ENCODE results near the gene TM9SF3.

TM9SF3 gene

DNA sequence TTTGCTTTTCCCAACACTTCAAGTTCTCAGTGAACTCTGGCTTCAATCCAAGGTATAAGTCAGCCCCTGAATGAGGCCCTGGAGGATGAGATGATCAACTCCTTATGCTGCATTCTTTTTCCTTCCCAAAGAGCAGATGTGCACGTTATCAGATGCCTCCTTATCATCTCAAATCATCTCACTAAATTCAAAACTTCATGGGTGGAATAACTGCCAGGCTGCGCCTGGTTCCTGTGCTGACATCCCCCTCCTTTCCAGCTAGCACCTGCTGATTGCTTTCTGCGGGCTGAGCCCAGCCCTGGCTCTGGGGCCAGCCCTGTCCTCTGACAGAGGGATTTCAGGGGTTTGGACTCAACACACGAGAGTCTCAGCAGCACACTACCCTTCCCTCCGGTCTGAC lies 118.0 kb downstream of the TM9SF3 start:
- Histone ChIP-seq H3K9ac (ENCODE audit: low read length) (no peak overlapping the region), H3K36me3 (ENCODE audit: control insufficient read depth, insufficient read depth, low read length) (no peaks in the 10 kb centered on the region), H3K4me1 (ENCODE audit: control insufficient read depth, insufficient read depth, low read length) (no peaks in the 10 kb centered on the region), H3K9me3 (ENCODE audit: control insufficient read depth, low read length) (no peaks in the 10 kb centered on the region), H3K4me3 (ENCODE audit: low read length) (no peak overlapping the region), H3K27me3 (ENCODE audit: control insufficient read depth, insufficient read depth, low read length) (peaks cover 2% of the 10 kb centered on the region)

Measured in mucosa of stomach (tissue), 1 donor.